Suppressor macrophage treated with lipopolysaccharide for 4 hours (primary cell): Measurements from ENCODE around the gene DHDH.
A peak's percentile ranks its signal among the peaks of the same experiment; 100 is the strongest.
"Not testable (repeated sequence)": the region's sequence is repeated elsewhere in the genome, so short reads cannot be mapped to it uniquely, and the experiment has no call there.

Experiments used
- DNase-seq: peaks from one replicate; pipeline ENCODE4 v3.0.0-alpha.2; 2020

The DHDH gene

DNA sequence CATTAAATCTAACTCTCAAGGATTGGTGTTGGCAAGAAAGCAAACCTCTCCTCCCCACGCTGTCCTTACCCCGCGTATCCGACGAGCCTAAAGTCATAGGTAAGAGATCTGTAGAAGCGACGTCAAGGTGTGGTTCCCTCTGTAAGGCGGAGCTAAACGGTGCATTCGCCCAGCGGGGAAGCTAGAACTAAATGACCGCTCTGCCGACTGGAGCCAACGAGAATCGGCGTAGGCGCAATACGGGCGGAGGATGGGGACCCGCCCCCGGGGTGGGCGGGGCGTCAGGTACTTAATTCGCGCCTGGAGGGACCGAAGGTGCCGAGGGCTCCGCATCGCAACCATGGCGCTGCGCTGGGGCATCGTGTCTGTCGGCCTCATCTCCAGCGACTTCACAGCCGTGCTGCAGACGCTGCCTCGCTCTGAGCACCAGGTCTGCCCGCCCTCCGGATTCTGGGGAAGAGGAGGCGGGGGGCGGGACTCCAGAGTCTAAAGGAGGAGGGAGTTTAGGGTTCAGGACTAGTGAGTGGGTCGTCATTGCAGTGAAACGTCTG is at the start of gene DHDH:
TSS of gene DHDH (plus strand) at position 318 of the 551 bp plus-strand sequence. CDS start at position 341, 23 bp downstream.
- peak; percentile 60 for DNase-seq

GRCh38 chr19:48883726-48884125 is 49.8 kb upstream of the DHDH start:
- no peak for DNase-seq

DNA sequence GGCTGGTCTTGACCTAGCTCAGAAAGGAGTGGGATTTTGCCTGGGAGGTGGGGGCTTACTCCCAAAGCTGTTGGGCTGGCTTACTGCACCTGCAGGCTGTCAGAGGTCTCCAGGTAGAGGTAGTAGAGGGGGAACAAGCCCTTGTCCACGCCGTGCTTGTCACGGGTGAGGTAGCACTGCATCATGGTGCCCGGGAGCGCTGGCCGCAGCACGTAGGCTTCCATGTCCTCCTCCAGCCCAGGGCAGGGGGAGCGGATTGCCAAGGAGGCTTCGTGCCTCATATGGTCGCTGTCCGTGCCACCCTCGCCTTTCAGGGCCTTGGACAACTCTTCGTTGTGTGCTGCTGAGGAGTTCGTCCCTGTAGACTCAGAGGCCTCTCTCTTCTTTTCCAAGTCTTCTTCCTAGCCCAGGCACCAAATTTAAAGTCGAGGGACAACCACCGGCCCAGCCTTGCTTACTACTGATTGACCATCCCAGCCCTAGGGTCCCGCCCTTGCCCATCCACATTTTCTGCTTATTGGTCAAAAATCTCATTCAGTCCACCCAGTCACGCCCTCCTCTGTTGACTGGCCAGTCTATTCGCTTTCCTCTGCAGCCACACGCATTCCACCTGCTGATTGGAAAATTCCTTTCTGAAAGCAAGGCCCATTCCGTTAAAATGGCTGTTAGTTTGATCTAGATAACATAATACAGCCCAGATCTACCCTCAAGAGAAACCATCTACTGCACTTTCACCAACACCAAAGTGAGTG is 45.5 kb upstream of the DHDH start:
- DNase-seq: no peak

GRCh38 chr19:48889496-48889895 is 44.0 kb upstream of the DHDH start:
- not testable (repeated sequence) for DNase-seq

DNA sequence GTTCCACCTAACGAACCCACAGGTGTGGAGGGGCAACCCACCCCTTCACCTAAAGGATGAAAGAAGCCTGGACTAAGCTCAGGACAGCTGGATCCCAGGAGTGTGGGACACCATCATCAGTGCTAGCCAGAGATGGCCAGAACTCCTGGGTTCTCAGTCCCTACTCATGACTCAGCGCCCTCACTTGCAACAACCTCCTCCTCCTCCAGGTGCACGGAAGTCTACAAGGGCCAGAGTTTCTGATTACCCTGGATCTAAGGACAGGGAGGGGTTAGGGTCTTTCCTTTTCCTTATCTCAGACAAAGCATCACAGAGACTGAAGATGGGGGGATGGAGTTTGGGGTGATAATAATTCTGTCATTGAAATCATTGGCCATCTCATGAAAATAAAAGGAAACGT is 42.9 kb upstream of the DHDH start:
- DNase-seq: no peak

DNA sequence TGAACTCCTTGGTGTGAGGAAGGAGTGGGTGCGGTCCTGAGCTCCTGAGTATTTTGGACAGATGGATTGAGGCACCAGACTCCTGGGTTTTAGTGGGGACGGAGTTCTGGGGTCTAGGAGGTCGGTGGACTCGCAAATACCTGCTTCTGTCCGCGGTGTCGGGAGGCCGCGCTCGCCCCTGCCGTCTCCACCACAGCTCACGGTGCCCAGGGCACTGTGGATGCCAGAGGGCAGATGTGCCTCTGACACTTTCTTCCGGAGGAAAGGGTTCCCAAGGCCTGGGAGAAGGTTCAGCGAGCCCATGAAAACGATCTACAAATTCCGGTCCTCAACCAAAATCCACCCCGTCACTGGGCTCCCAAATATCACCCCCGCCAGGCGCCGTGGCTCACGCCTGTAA is 38.3 kb upstream of the DHDH start:
- DNase-seq: no peak

DNA sequence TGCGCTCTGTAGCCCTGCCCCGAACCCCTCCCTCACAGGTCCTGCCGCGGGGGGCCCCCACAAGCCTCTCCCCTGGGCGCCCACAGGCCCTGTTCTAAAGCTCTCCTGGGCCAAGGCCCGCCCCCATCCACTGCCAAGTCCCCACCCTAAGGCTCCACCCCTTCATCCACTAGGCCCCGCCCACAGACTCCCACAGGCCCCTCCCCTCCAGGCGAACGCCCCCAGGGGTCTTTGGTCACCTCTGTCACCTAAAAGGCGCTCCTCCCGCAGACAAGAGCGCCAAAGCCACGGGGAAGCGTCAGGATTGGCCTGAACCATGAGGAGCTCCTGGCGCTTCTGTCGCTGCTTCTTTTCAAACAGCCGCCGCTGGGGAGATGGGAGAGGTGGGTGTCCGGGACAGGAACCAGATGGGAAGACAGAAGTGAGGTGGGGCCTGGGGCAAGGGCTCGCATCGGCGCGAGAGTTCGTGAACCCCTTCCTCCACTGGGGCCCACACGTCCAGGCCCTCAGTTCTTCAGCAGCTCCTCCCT is 37.2 kb upstream of the DHDH start:
- no peak for DNase-seq

DNA sequence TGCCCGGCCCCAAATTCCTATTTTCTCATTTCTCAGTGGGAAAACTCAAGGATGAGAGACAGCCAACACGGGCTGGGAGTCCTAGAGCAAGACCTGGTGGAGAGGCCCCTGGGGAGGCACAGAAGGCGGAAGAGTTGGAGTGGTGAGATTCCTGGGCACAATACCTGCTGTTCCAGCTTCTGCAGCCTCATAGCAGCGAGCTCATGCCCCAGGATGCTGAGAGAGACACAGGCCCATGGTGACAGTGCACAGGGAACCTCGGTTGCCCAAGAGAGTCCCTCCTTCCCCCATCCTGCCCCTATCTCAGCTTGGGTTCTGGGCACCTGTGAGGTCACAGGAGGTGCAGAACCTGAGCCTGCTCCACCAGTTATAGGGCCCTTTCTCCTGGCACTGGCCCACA is 36.3 kb upstream of the DHDH start:
- DNase-seq: no peak

DNA sequence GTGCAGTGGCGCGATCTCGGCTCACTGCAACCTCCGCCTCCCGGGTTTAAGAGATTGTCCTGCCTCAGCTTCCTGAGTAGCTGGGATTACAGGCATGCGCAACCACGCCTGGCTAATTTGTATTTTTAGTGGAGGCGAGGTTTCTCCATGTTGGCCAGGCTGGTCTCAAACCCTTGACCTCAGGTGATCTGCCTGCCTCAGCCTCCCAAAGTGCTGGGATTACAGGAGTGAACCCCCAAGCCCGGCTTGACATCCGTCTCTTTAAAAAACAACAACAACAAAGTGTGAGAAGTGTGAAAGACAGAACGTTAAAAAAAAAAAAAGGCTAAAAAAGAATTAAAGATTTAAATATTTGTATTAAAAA is 34.1 kb upstream of the DHDH start:
- not testable (repeated sequence) for DNase-seq

GRCh38 chr19:48899781-48900476 is 33.6 kb upstream of the DHDH start, which contains the start of gene NUCB1:
Gene NUCB1 (plus strand): TSS chr19:48900312. CDS start chr19:48900797, 485 bp downstream.
- DNase-seq: peak; percentile 100

DNA sequence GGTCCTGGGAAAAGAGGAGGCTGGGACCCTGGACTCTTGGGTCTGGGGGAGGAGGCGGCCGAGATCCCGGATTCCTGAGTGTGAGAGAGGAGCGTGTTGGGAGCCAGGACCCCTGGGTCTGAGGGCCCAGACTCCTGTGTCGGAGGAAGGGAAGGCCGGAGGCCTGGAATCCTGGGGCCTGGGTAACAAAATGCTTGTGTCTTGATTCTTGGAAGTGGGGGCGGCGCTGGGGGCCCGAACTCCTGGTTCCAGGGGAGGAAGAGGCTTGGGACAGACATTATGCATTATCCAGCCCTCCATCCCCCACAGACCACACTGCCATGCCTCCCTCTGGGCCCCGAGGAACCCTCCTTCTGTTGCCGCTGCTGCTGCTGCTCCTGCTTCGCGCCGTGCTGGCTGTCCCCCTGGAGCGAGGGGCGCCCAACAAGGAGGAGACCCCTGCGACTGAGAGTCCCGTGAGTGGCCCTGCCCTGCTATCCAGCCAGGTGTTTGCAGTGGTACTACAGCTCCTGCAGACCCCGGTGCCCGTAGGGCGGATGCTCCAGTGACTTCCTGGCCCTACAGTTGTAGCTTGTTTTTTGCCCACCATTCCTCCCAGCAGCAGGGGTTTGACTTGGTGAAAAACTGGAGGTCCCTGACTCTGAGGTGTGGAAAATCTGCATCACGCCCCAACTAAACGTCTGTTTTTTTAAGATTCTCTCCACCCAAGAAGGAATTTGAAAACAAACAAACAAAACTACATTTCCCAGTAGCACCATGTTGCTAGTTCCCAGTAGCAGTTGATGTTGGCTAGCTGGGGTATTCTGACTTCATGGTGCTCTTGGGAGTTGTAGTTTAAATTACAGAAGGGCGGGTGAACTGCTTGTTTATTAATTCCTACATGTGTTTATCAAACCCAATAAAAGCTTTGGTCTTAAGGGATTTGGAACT is 32.8 kb upstream of the DHDH start:
- peak; percentile 54 for DNase-seq

- DNase-seq: not testable (repeated sequence)
Observed at GRCh38 chr19:48902291-48902690, 31.2 kb upstream of the DHDH start.

DNA sequence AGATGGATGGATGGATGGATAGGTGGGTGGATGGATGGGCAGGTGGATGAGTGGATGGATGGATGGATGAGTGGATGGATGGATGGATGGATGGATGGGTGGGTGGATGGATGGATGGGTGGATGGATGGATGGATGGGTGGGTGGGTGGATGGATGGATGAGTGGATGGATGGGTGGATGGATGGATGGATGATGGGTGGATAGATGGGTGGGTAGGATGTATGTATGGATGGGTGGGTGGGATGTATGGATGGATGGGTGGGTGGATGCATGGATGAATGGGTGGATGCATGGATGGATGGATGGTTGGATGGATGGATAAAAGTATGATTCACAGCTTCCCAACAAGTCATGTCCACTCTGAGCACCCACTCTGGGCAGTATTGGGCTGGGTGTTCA is 29.7 kb upstream of the DHDH start:
- DNase-seq: not testable (repeated sequence)

- DNase-seq: no peak
Observed at GRCh38 chr19:48905664-48906063, 27.8 kb upstream of the DHDH start.

GRCh38 chr19:48906324-48906723 is 27.2 kb upstream of the DHDH start:
- no peak for DNase-seq

- DNase-seq: peak; percentile 36
Observed at GRCh38 chr19:48907671-48908070, 25.8 kb upstream of the DHDH start.

GRCh38 chr19:48909424-48910077 is 23.9 kb upstream of the DHDH start:
- not testable (repeated sequence) for DNase-seq

- DNase-seq: no peak
Observed at GRCh38 chr19:48910803-48911202, 22.7 kb upstream of the DHDH start.

DNA sequence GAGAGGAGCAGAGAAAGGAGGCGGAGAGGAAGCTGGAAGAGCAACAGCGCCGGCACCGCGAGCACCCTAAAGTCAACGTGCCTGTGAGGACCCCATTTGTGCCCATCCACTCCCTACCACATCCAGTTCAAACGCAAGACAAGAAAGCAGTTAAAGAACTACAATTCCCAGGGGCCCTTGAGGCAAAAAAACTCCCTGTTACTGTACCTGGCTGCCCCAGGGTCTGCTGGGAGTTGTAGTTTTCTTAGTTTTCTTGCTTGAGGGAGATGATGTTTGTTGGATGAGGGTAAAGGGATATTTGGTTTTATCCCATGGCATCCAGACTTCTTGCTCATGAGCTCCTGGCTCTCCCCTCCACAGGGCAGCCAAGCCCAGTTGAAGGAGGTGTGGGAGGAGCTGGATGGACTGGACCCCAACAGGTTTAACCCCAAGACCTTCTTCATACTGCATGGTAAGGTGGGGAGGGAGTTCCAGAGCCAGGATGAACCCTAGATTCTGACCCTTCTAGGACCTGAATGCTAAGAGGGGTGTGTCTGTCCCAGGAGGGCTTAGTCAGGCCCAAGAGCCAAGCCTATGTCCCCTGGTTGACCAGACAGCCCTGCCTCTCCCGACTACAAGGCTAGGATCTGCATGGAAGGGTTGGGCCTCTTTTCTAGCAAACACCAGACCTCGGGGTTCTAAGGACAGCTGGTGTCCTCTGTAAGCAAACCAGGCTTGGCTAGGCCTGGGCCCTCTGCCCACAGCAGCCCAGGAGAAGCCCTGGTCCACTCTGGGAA is 20.2 kb upstream of the DHDH start:
- DNase-seq: no peak

GRCh38 chr19:48914181-48914580 is 19.3 kb upstream of the DHDH start:
- no peak for DNase-seq

DNA sequence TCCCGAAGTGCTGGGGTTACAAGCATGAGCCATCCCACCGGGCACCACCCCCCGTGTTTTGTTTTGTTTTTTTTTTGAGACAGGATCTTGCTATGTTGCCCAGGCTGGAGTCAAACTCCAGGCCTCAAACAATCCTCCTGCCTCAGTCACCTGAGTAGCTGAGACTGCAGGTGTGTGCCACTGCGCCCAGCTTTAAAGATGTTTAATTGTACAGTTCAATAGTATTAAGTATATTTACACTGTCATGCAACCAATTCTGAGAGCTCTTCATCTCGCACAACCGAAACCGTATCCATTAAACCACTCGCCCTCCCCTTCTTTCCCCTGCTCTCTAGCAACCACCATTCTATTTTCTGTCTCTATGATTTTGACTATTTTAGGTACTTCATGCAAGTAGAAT is 17.7 kb upstream of the DHDH start:
- no peak for DNase-seq
